ENCODE measurements around the gene HLA-DQB1.

Gene HLA-DQB1

DNA sequence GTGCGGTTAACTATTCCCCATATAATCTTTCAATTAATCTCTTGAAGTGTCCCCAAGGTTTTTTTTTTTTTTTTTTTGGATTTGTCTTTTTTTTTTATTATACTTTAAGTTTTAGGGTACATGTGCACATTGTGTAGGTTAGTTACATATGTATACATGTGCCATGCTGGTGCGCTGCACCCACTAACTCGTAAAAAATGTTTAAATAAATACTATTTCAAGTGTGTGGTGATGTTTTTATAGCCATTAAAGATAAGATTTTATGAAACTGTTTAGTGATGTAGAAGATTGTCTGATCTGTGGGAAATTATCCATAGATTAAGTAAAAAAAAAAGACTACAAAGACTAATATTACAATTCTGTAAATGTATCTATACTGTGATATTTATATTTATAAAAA is 41.9 kb downstream of the HLA-DQB1 start:
- no peak for DNase-seq

- DNase-seq, result no peak
Measured at GRCh38 chr6:32623693-32624092, 42.8 kb downstream of the HLA-DQB1 start.

DNA sequence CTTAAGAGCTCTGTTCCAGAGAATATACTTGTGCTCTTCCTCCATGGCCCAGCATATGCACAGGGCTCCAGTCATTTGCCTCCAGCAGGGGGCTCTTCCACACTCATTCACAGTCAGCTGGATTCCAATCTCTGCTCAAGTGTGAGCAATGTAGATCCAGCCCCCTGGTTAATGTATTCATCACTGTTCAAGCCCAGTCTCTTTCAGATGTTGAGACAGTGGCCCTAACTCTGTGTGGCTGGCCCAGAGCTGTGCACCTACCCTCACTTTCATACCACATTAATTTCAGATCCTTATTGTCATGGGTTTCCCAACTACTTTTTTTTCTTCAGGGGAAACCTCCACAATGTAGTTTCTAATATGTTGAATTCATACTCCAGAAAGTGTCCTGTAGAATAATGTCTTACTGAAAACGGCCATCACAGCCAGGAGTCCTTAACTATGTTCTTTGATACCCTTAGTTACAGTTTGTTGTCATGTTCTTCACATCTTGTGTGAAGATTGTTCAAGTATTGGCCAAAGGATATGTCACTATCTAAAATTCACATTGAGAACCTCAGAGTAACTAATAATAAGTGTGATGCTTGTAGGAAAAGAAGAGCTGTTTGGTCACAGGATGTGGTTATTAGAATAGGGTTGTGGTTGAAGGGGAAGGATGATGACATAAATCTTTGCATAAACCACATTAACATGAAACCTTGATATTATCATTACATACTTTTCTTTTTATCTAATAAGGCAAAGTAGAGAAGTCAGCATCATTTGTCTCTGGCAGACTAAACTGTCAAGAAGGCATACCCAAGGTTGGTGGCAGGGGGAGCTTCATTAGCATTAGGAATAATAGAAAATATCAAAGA is 43.7 kb downstream of the HLA-DQB1 start:
- DNase-seq, result no peak

- DNase-seq, result no peak
Measured at GRCh38 chr6:32621372-32621771, 45.1 kb downstream of the HLA-DQB1 start.

GRCh38 chr6:32617751-32618150 is 48.7 kb downstream of the HLA-DQB1 start:
- no peak for DNase-seq

GRCh38 chr6:32615885-32616532 is 50.4 kb downstream of the HLA-DQB1 start:
- DNase-seq, result no peak

GRCh38 chr6:32614366-32615081 is 51.9 kb downstream of the HLA-DQB1 start:
- DNase-seq, result no peak

DNA sequence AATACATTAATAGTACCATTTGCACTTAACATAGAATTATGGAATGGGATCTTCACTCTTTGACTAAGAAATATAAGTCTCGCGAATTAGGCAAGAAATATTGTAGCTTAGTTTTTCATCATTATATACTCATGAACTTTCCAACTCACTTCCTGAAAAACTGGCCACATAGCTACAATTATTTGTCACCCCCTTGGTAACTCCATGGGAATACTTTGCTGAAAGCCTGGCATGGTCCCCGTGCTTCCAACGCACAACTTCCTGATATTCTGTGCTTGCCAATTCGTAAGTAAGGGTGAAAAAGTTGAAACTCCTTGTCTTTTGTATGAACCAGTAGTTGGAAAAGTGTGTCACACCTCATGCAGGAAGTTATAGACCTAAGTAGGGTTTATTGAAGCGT is 53.0 kb downstream of the HLA-DQB1 start:
- DNase-seq, result no peak

GRCh38 chr6:32610682-32611296 is 55.7 kb downstream of the HLA-DQB1 start:
- no peak for DNase-seq

DNA sequence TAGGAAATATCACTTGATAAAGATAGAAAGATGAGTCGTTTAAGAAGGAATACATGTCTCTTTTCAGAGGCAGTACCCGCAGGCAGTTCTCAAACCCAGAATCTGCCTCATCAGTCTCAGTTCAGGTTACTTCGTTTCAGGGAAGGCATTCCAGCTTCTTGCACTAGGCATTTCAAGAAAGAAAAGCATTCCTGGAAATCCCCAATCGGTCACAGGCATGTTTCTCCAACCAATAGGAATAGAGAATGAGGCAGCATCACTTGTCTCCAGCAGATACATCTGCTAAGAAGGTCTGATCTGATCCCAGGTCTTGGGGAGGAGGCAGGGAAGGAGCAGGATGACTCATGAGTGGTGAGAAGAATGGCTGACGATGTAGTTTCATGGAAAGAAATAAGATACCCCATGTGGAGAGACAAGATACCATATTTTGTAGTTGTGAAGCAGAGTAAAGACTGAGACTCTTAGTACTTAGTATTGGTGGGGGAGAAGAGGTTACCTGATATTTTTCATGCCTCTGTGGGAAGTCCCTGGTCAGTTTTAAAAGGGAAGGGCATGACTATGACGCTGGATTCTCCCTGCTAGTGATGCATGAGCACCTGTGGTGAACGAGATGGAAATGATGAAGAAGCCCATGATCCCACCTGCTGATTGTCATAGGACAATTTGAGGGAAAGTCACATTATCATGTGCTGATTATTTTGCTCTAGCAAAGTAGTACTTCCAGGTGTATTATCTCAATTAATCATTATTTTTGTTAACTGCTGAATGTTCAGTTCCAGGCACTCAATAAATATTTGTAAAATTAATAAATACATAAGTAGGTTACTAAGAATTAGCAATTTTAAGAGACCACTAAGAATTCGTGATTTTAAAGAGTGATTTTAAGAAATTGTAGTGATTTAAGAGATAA is 56.5 kb downstream of the HLA-DQB1 start:
- DNase-seq, result no peak

Data from GOT3 (cell line).